Tibial nerve (tissue), 3 donors: ENCODE results near the gene PPM1H.

ENCODE experiments used
- CTCF ChIP-seq, 5 experiments: fragments of 200-600 bp in 3 of 5; fragments of 450-650 bp in 2 of 5; sonication (generic) in 3 of 5; IDR thresholded peaks; one replicate each; pipeline ENCODE4 v1.5.1; 2016 to 2019; ENCODE audit warnings: antibody characterized with exemption in 5 of 5, mild to moderate bottlenecking in 3 of 5, moderate library complexity in 2 of 5
- POLR2A ChIP-seq, 2 donors: fragments of 450-650 bp; IDR thresholded peaks; one replicate each; pipeline ENCODE4 v1.6.1; 2017; ENCODE audit warnings: antibody characterized with exemption in 2 of 2, mild to moderate bottlenecking in 2 of 2, moderate library complexity in 2 of 2

- TF ChIP-seq CTCF (IDR thresholded peaks at IDR 0.05) (no peak), POLR2A (IDR thresholded peaks at IDR 0.05) (no peak)
Observed at GRCh38 chr12:62930546-62931425, 4.2 kb downstream of the PPM1H start.
